Hair follicle dermal papilla cell (primary cell): ENCODE measurements around the gene CD8A. TPM values are rescaled to one million over a fixed set of nuclear protein-coding genes. Genes with fewer than 3 reads are reported as not detected.

Source experiments
- total RNA-seq: library from RNA; depleted of rRNA; stranded (reverse); fragments of >200 nt; gene quantifications from 2 replicates; pipeline ENCODE4 v1.2.3, GENCODE V29; 2012

The CD8A gene
- not detected in 2 replicates for total RNA-seq

DNA sequence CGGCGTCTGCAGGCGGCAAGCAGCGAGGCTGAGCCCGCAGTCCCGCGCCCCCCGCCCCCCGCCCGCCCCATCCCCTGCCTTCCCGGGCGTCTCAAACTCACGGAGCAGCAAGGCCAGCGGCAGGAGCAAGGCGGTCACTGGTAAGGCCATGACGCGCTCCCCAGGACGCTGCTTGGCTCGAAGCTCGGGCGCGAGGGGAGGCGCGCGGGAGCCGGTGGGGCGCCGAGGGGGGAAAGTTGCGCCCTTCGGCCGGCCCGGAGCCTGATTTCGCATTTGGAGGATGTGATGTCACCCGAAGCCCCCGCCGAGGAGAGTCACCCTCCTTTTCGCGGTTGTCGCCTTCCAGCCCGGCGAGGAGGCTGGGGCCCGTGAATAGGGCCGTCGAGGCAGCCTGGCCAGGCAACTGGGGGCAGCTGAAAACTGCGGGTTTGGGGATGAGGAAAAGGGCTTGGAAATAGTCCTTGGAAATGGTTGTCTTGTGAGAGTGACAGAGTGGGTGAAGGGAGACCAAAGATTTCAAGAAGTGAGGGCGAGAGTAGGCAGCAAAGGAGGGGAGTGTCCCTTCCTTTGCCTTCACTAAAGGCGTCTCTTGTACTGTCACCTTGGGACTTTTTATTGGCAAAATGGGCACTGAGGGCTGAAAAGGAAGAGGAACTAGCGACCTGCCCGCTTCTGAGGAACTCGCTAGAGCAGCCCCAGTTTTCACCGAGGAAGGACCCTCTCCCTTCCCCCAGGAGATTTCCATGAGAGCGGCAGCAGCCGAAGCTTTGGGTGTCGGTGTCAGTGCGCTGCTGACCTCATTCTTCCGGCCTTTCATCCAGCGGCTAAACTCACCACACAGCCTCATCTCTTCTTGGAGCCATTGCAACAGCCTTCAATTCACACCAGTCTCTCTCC is at the start of gene CD8A:
Gene CD8A (minus strand): TSS at position 238 of the 897 bp plus-strand sequence. CDS start 88 bp downstream, at position 150.

Other genes starting within 250 kb of the CD8A start
- 66.5 and 78.6 TPM in 2 replicates for gene CHMP3, start 227.5 kb downstream of the CD8A start, total RNA-seq
- 25.5 and 27.9 TPM in 2 replicates for gene RNF103, start 167.0 kb downstream of the CD8A start, total RNA-seq
- gene RMND5A, start 70.6 kb downstream of the CD8A start, total RNA-seq: 13.6 and 21.4 TPM in 2 replicates
- gene CD8B, start 71.0 kb upstream of the CD8A start, total RNA-seq: not detected in 2 replicates
- 0.24 and 2.4 TPM in 2 replicates for gene RGPD1, start 151.2 kb upstream of the CD8A start, total RNA-seq
- gene PLGLB1, start 230.9 kb upstream of the CD8A start, total RNA-seq: 1.8 TPM in 1 of 2 replicates, not detected in the other